Panc1 (cell line): ENCODE measurements around the gene ARHGEF28. TPM values are rescaled to one million over a fixed set of nuclear protein-coding genes. Genes with fewer than 3 reads are reported as not detected.

Source experiments
- ATAC-seq: fragments of 200-7000 bp; cut with Tn5 transposase; 2 replicates; pipeline ENCODE4 v1.9.1; 2020; ENCODE audit warnings: mild to moderate bottlenecking, moderate library complexity
- BruUV-seq: library from RNA; stranded (reverse); fragments of 400-500 nt; replicated peaks from 2 replicates; lab custom pipeline; 2021; lab: Mats Ljungman, UMichigan
- CTCF ChIA-PET: fragments of 300-600 bp; sonication (Branson Sonifier 250); formaldehyde crosslinking; loops from one replicate; lab custom pipeline; 2022; ENCODE audit warnings: antibody characterized with exemption; lab: Charles Lee
- POLR2A ChIA-PET: fragments of 300-600 bp; sonication (Branson Sonifier 250); formaldehyde crosslinking; loops from one replicate; lab custom pipeline; 2022; ENCODE audit warnings: antibody characterized with exemption; lab: Charles Lee
- DNase-seq: peaks from one replicate; pipeline ENCODE4 v3.0.0-alpha.2; 2010; ENCODE audit warnings: low read depth, low spot score
- H3K27ac ChIP-seq: 2 replicates; pipeline ENCODE4 v1.5.1; 2011; ENCODE audit warnings: mild to moderate bottlenecking, low read length, inconsistent platforms
- H3K27me3 ChIP-seq: fragments of 200-500 bp; sonication (Bioruptor generic); 2 replicates; pipeline ENCODE4 v1.6.0; 2014; ENCODE audit warnings: low read length, inconsistent platforms; ENCODE audit not compliant: control insufficient read depth, insufficient read depth
- H3K36me3 ChIP-seq: fragments of 200-500 bp; sonication (Bioruptor generic); 2 replicates; pipeline ENCODE4 v1.5.1; 2014; ENCODE audit warnings: inconsistent platforms, mild to moderate bottlenecking, low read length, moderate library complexity; ENCODE audit not compliant: control insufficient read depth, insufficient read depth
- H3K4me1 ChIP-seq: 2 replicates; pipeline ENCODE4 v1.5.1; 2011; ENCODE audit warnings: inconsistent platforms, mild to moderate bottlenecking, low read length, moderate library complexity; ENCODE audit not compliant: control insufficient read depth, insufficient read depth
- H3K4me3 ChIP-seq, 2 experiments: 2 replicates each; pipeline ENCODE4 v1.5.1; 2011 to 2012; ENCODE audit warnings: low read depth in 2 of 2, low read length in 2 of 2, mild to moderate bottlenecking in 2 of 2, inconsistent platforms in 1 of 2, moderate library complexity in 1 of 2
- H3K9me3 ChIP-seq: fragments of 200-500 bp; sonication (Bioruptor generic); 2 replicates; pipeline ENCODE4 v1.5.1; 2014; ENCODE audit warnings: low read depth, mild to moderate bottlenecking, inconsistent platforms, low read length, moderate library complexity; ENCODE audit not compliant: control insufficient read depth, insufficient read depth
- CTCF ChIP-seq: fragments of 450-650 bp; IDR thresholded peaks from 2 replicates; pipeline ENCODE4 v1.5.1; 2017; ENCODE audit warnings: mild to moderate bottlenecking
- POLR2AphosphoS5 ChIP-seq: IDR thresholded peaks from 2 replicates; pipeline ENCODE4 v1.6.1; 2012; ENCODE audit warnings: mild to moderate bottlenecking, low read depth, low read length, moderate library complexity
- REST ChIP-seq, 2 experiments: IDR thresholded peaks; 2 replicates each; pipeline ENCODE4 v1.6.1; 2011 to 2012; ENCODE audit warnings: low read depth in 2 of 2, control low read depth in 1 of 2, low read length in 1 of 2, mild to moderate bottlenecking in 1 of 2, moderate library complexity in 1 of 2; ENCODE audit not compliant: insufficient read depth in 1 of 2
- SIN3A ChIP-seq: IDR thresholded peaks from 2 replicates; pipeline ENCODE4 v1.6.1; 2012; ENCODE audit warnings: low read depth, mild to moderate bottlenecking, low read length, moderate library complexity, borderline replicate concordance; ENCODE audit not compliant: insufficient read depth
- TCF7L2 ChIP-seq: IDR thresholded peaks from 2 replicates; pipeline ENCODE4 v1.6.1; 2011; ENCODE audit warnings: mild to moderate bottlenecking, low read depth, low read length, inconsistent platforms
- in situ Hi-C: cut with HindIII; loops from 2 replicates; pipeline ENCODE4 v1.10.0; 2016; ENCODE audit warnings: low sequenced_read_pairs, low pct_unique_long_range_greater_than_20kb
- intact Hi-C: fragments of 100-400 bp; cut with micrococcal nuclease; formaldehyde crosslinking; loops from one replicate; pipeline ENCODE4 v1.10.0; 2022; ENCODE audit not compliant: unreplicated experiment
- total RNA-seq: library from RNA; stranded (reverse); gene quantifications from one replicate; pipeline ENCODE4 v1.2.1, GENCODE V29; 2021; ENCODE audit not compliant: unreplicated experiment

The ARHGEF28 gene
- total RNA-seq, 1 experiment from 2014 or later: 34.8 TPM

- BruUV-seq: no TSS peak
- intact Hi-C loops (no loop called here), in situ Hi-C loops (no loop called here)
- no peaks in the 10 kb centered on the region for H3K36me3 ChIP-seq
- no peaks in the 10 kb centered on the region for H3K9me3 ChIP-seq
- no peak for DNase-seq
- ChIA-PET POLR2A (no interaction called here), CTCF (no interaction called here)
- no peak for TF ChIP-seq POLR2AphosphoS5
- TF ChIP-seq TCF7L2: no peak
- no peak for TF ChIP-seq SIN3A
- no peak for TF ChIP-seq REST (IDR thresholded peaks at IDR 0.05; ENCODE audit: insufficient read depth in 1 of 2, low read depth in 2 of 2, low read length in 1 of 2)
- no peak for TF ChIP-seq CTCF
- H3K4me3 ChIP-seq: no peak overlapping the region
- no peak for ATAC-seq
- no peak overlapping the region for H3K27ac ChIP-seq
- no peaks in the 10 kb centered on the region for H3K27me3 ChIP-seq
- H3K4me1 ChIP-seq: peaks cover 3% of the 10 kb centered on the region; the same call in 1 of the 2 replicates
Observed at GRCh38 chr5:73816656-73817420, 190.8 kb downstream of the ARHGEF28 start.

- intact Hi-C loops: no loop called here
- CTCF ChIA-PET: no interaction called here
- no TSS peak for BruUV-seq
- H3K27me3 ChIP-seq: no peaks in the 10 kb centered on the region
- H3K9me3 ChIP-seq: no peaks in the 10 kb centered on the region
- H3K36me3 ChIP-seq: no peaks in the 10 kb centered on the region
- H3K4me1 ChIP-seq: peaks cover 12% of the 10 kb centered on the region; the same call in 1 of the 2 replicates
- ATAC-seq: no peak
- DNase-seq: no peak
- TF ChIP-seq REST (IDR thresholded peaks at IDR 0.05; ENCODE audit: insufficient read depth in 1 of 2, low read depth in 2 of 2, low read length in 1 of 2) (no peak), SIN3A (no peak), POLR2AphosphoS5 (no peak), TCF7L2 (no peak), CTCF (no peak)
- H3K27ac ChIP-seq: no peak overlapping the region
- in situ Hi-C loops: no loop called here
- no peak overlapping the region for H3K4me3 ChIP-seq
- POLR2A ChIA-PET: no interaction called here
Observed at GRCh38 chr5:73818357-73818756, 192.4 kb downstream of the ARHGEF28 start.
